ENCODE data around the gene LMAN2. TPM values are rescaled to one million over a fixed set of nuclear protein-coding genes. Genes with fewer than 3 reads are reported as not detected.
A peak's percentile ranks its signal among the peaks of the same experiment; 100 is the strongest.

The LMAN2 gene
- total RNA-seq, 4 donors from 2014 or later: 236 to 322 (median 293) TPM

- Histone ChIP-seq H3K4me1 (peaks cover 0 to 14% (median 6%) of the 10 kb centered on the region in 4 donors), H3K9me3 (no peaks in the 10 kb centered on the region), H3K36me3 (no peaks in the 10 kb centered on the region), H3K27ac (no peak overlapping the region), H3K4me3 (no peak overlapping the region), H3K27me3 (no peaks in the 10 kb centered on the region)
- no peak for TF ChIP-seq POLR2A (IDR thresholded peaks at IDR 0.05)
- TF ChIP-seq, protein P1, sequence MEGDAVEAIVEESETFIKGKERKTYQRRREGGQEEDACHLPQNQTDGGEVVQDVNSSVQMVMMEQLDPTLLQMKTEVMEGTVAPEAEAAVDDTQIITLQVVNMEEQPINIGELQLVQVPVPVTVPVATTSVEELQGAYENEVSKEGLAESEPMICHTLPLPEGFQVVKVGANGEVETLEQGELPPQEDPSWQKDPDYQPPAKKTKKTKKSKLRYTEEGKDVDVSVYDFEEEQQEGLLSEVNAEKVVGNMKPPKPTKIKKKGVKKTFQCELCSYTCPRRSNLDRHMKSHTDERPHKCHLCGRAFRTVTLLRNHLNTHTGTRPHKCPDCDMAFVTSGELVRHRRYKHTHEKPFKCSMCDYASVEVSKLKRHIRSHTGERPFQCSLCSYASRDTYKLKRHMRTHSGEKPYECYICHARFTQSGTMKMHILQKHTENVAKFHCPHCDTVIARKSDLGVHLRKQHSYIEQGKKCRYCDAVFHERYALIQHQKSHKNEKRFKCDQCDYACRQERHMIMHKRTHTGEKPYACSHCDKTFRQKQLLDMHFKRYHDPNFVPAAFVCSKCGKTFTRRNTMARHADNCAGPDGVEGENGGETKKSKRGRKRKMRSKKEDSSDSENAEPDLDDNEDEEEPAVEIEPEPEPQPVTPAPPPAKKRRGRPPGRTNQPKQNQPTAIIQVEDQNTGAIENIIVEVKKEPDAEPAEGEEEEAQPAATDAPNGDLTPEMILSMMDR (IDR thresholded peaks at IDR 0.05): no peak
- TF ChIP-seq POLR2AphosphoS5 (IDR thresholded peaks at IDR 0.05): no peak
- no peak for TF ChIP-seq EP300 (IDR thresholded peaks at IDR 0.05; ENCODE audit: low read depth)
- no peak for DNase-seq
- 81% methylated on average over 5 of the region's 5 CpGs; no CpG with 5 or more reads in 1 of the 2 donors for WGBS, 2 donors (ENCODE audit: low coverage in 1 of 2)
- intact Hi-C loops (cut with DNase I; ENCODE audit: low total_unique reads) (loop anchor here (2.0 kb wide), 1 partner anchor 108 kb away; no protein-coding TSS in a partner anchor), in situ Hi-C loops (cut with MboI; ENCODE audit: low pct_ligation_motif_present in 1 of 4, low pct_unique_long_range_greater_than_20kb in 1 of 4, low sequenced_read_pairs in 3 of 4) (loop anchor here in 3 of 4 donors (5.0 to 25.0 kb wide), 5 partner anchors 52 to 120 kb away; partner anchors contain the start of genes DOK3 (in 2 of the 3), PRR7 (in 2 of the 3) and DDX41 (in 1 of the 3))
These were observed 41.3 kb upstream of the LMAN2 start for GRCh38 chr5:177392765-177393164.

- in situ Hi-C loops (cut with MboI; ENCODE audit: low pct_ligation_motif_present in 1 of 4, low pct_unique_long_range_greater_than_20kb in 1 of 4, low sequenced_read_pairs in 3 of 4): loop anchor here in 3 of 4 donors (5.0 to 25.0 kb wide), 5 partner anchors 54 to 122 kb away; partner anchors contain the start of genes DOK3 (in 2 of the 3), PRR7 (in 2 of the 3) and DDX41 (in 1 of the 3)
- H3K27me3 ChIP-seq: no peaks in the 10 kb centered on the region
- TF ChIP-seq, protein P1 (IDR thresholded peaks at IDR 0.05): peak; percentile 97 to 99 (median 98)
- TF ChIP-seq EP300 (IDR thresholded peaks at IDR 0.05; ENCODE audit: low read depth): no peak
- H3K36me3 ChIP-seq: no peaks in the 10 kb centered on the region
- H3K9me3 ChIP-seq: no peaks in the 10 kb centered on the region
- no peak overlapping the region for H3K4me3 ChIP-seq
- peaks cover 0 to 14% (median 6%) of the 10 kb centered on the region in 4 donors for H3K4me1 ChIP-seq
- WGBS, 2 donors (ENCODE audit: low coverage in 1 of 2): 23 to 83% methylated on average over 1 to 13 of the region's 13 CpGs
- H3K27ac ChIP-seq: peak overlapping the region in 2 of 4 donors; percentile 8 to 42
- DNase-seq: peak; percentile 91
- intact Hi-C loops (cut with DNase I; ENCODE audit: low total_unique reads): no loop called here
These were observed 39.2 kb upstream of the LMAN2 start for GRCh38 chr5:177390363-177391300.

GRCh38 chr5:177389241-177390169, 38.0 kb upstream of the LMAN2 start:
- Histone ChIP-seq H3K4me1 (peaks cover 0 to 14% (median 6%) of the 10 kb centered on the region in 4 donors), H3K27ac (peak overlapping the region in 2 of 4 donors; percentile 27 to 42), H3K27me3 (no peaks in the 10 kb centered on the region), H3K4me3 (no peak overlapping the region), H3K36me3 (no peaks in the 10 kb centered on the region), H3K9me3 (no peaks in the 10 kb centered on the region)
- intact Hi-C loops (cut with DNase I; ENCODE audit: low total_unique reads): loop anchor here (5.0 kb wide), 1 partner anchor 63 kb away; no protein-coding TSS in a partner anchor
- WGBS, 2 donors (ENCODE audit: low coverage in 1 of 2): 20 to 37% methylated on average over 8 to 21 of the region's 21 CpGs
- in situ Hi-C loops (cut with MboI; ENCODE audit: low pct_ligation_motif_present in 1 of 4, low pct_unique_long_range_greater_than_20kb in 1 of 4, low sequenced_read_pairs in 3 of 4): loop anchor here in 3 of 4 donors (5.0 to 25.0 kb wide), 5 partner anchors 55 to 123 kb away; partner anchors contain the start of genes DOK3 (in 2 of the 3), PRR7 (in 2 of the 3) and DDX41 (in 1 of the 3)
- TF ChIP-seq, protein P1 (IDR thresholded peaks at IDR 0.05): no peak
- TF ChIP-seq EP300 (IDR thresholded peaks at IDR 0.05; ENCODE audit: low read depth) (no peak), POLR2A (IDR thresholded peaks at IDR 0.05) (no peak), POLR2AphosphoS5 (IDR thresholded peaks at IDR 0.05) (no peak)
- DNase-seq: no peak

Data from transverse colon (tissue), 4 donors.